Heart left ventricle (tissue), 13 donors: ENCODE results near the gene HK2.

Experiments used
- CTCF ChIP-seq, 12 donors: fragments of 200-600 bp; sonication (generic) in 4 of 12; IDR thresholded peaks; one replicate each; pipeline versions ENCODE4 v1.5.0 to v1.8.0; 2018 to 2022; ENCODE audit warnings: antibody characterized with exemption in 12 of 12, mild to moderate bottlenecking in 5 of 12
- POLR2A ChIP-seq, 2 donors: fragments of 450-650 bp; IDR thresholded peaks; one replicate each; pipeline ENCODE4 v1.6.1; 2017; ENCODE audit warnings: antibody characterized with exemption in 2 of 2, mild to moderate bottlenecking in 2 of 2, moderate library complexity in 2 of 2
- donor health status: ischemic (EF 13 %, LVEDD 7.1; RV severe dilation, severe dysfunction).
- donor health status: DM: no; HTN: yes; CAD: no.
- donor health status: DM: no; HTN: no; CAD: no.
- donor health status: ischemic (EF 25% LVEDD 6.9; RV normal size, moderate dysfunction).
- donor health status: ischemic (EF 25% LVEDD 5.7; RV mildly dilated, moderate dysfunction).
- donor health status: ischemic (EF 35%, LVEDD 5.7; RV mildly dilated, moderate dysfunction).
- donor health status: nonischemic (EF 11% LVEDD 7.7; RV severe dilation, severe dysfunction).
- donor health status: DM: yes; HTN: yes; CAD: no.
- donor health status: PGD.
- donor health status: ischemic (EF 29% LVEDD 5.4; RV normal size, mild dysfunction).
- donor health status: nonischemic (EF 23%, LVEDD 6.1; RV moderate dilation, normal function).

- peak; percentile 47 to 73 (median 64) for TF ChIP-seq CTCF (IDR thresholded peaks at IDR 0.05)
- no peak for TF ChIP-seq POLR2A (IDR thresholded peaks at IDR 0.05)
Measured at GRCh38 chr2:74835831-74836674, 2.1 kb downstream of the HK2 start.
